H9 (cell line): ENCODE data around the gene PHF10. TPM values are rescaled to one million over a fixed set of nuclear protein-coding genes. Genes with fewer than 3 reads are reported as not detected.

Source experiments
- DNase-seq: peaks from one replicate; pipeline ENCODE4 v3.0.0-alpha.2; 2017
- H2AFZ ChIP-seq: one replicate; pipeline ENCODE4 v1.6.1; 2013; ENCODE audit warnings: mild to moderate bottlenecking, low read length, control low read depth, moderate library complexity
- H2AK5ac ChIP-seq: 2 replicates; pipeline ENCODE4 v1.6.1; 2013; ENCODE audit warnings: low read length, control low read depth, mixed read lengths; ENCODE audit not compliant: insufficient read length
- H2BK120ac ChIP-seq: one replicate; pipeline ENCODE4 v1.6.1; 2013; ENCODE audit warnings: low read depth, mild to moderate bottlenecking, low read length, control low read depth, inconsistent platforms; ENCODE audit not compliant: poor library complexity, severe bottlenecking
- H2BK12ac ChIP-seq: 2 replicates; pipeline ENCODE4 v1.6.1; 2013; ENCODE audit warnings: low read length, control low read depth, mixed read lengths, low read depth; ENCODE audit not compliant: insufficient read length
- H2BK15ac ChIP-seq: 2 replicates; pipeline ENCODE4 v1.6.1; 2013; ENCODE audit warnings: low read depth, low read length, control low read depth
- H2BK20ac ChIP-seq: one replicate; pipeline ENCODE4 v1.6.1; 2013; ENCODE audit warnings: low read depth, mild to moderate bottlenecking, low read length, control low read depth, inconsistent platforms; ENCODE audit not compliant: poor library complexity, severe bottlenecking
- H2BK5ac ChIP-seq: 2 replicates; pipeline ENCODE4 v1.6.1; 2013; ENCODE audit warnings: low read length, control low read depth, mixed read lengths; ENCODE audit not compliant: insufficient read length
- H3K14ac ChIP-seq: 2 replicates; pipeline ENCODE4 v1.6.1; 2013; ENCODE audit warnings: low read length, control low read depth; ENCODE audit not compliant: insufficient read depth
- H3K18ac ChIP-seq: 2 replicates; pipeline ENCODE4 v1.6.1; 2013; ENCODE audit warnings: low read depth, mild to moderate bottlenecking, mixed read lengths, low read length, control low read depth; ENCODE audit not compliant: insufficient read length
- H3K23ac ChIP-seq: 2 replicates; pipeline ENCODE4 v1.6.1; 2013; ENCODE audit warnings: low read length, control low read depth, mixed read lengths, low read depth; ENCODE audit not compliant: insufficient read length
- H3K23me2 ChIP-seq: 2 replicates; pipeline ENCODE4 v1.6.1; 2013; ENCODE audit warnings: low read depth, mild to moderate bottlenecking, mixed read lengths, low read length, control low read depth; ENCODE audit not compliant: insufficient read length, poor library complexity, severe bottlenecking
- H3K27ac ChIP-seq: 2 replicates; pipeline ENCODE4 v1.5.1; 2013; ENCODE audit warnings: low read length, control low read depth, mixed read lengths, low read depth; ENCODE audit not compliant: insufficient read length
- H3K27me3 ChIP-seq: 2 replicates; pipeline ENCODE4 v1.6.1; 2013; ENCODE audit warnings: low read length, control low read depth, inconsistent platforms; ENCODE audit not compliant: insufficient read depth
- H3K4ac ChIP-seq: 2 replicates; pipeline ENCODE4 v1.6.1; 2013; ENCODE audit warnings: low read depth, mild to moderate bottlenecking, control low read depth, inconsistent platforms, low read length, moderate library complexity
- H3K4me1 ChIP-seq: 2 replicates; pipeline ENCODE4 v1.6.1; 2013; ENCODE audit warnings: low read length, control low read depth, inconsistent platforms; ENCODE audit not compliant: insufficient read depth
- H3K4me2 ChIP-seq: 2 replicates; pipeline ENCODE4 v1.6.1; 2013; ENCODE audit warnings: low read length, control low read depth, mixed read lengths; ENCODE audit not compliant: insufficient read length, insufficient read depth
- H3K56ac ChIP-seq: 2 replicates; pipeline ENCODE4 v1.6.1; 2013; ENCODE audit warnings: low read depth, mild to moderate bottlenecking, mixed read lengths, low read length, control low read depth; ENCODE audit not compliant: insufficient read length
- H3K79me1 ChIP-seq: 2 replicates; pipeline ENCODE4 v1.6.1; 2013; ENCODE audit warnings: low read depth, mild to moderate bottlenecking, moderate library complexity, low read length, control low read depth, inconsistent platforms; ENCODE audit not compliant: insufficient read depth, poor library complexity, severe bottlenecking
- H3K79me2 ChIP-seq: 2 replicates; pipeline ENCODE4 v1.6.1; 2013; ENCODE audit warnings: low read length, control low read depth, inconsistent platforms; ENCODE audit not compliant: insufficient read depth
- H3K9ac ChIP-seq: 2 replicates; pipeline ENCODE4 v1.6.1; 2013; ENCODE audit warnings: low read length, control low read depth, mixed read lengths; ENCODE audit not compliant: insufficient read length; ENCODE audit errors: extremely low read depth
- H3K9me3 ChIP-seq: one replicate; pipeline ENCODE4 v1.6.1; 2013; ENCODE audit warnings: low read depth, low read length, inconsistent platforms; ENCODE audit not compliant: control insufficient read depth
- H3T11ph ChIP-seq: one replicate; pipeline ENCODE4 v1.6.1; 2013; ENCODE audit warnings: mild to moderate bottlenecking, low read length, control low read depth, inconsistent platforms
- H4K20me1 ChIP-seq: one replicate; pipeline ENCODE4 v1.6.1; 2013; ENCODE audit not compliant: control insufficient read depth, insufficient read length, insufficient read depth
- H4K5ac ChIP-seq: 2 replicates; pipeline ENCODE4 v1.6.1; 2013; ENCODE audit warnings: low read depth, mild to moderate bottlenecking, mixed read lengths, low read length, control low read depth; ENCODE audit not compliant: insufficient read length
- H4K8ac ChIP-seq: replicated peaks from 2 replicates; pipeline ENCODE4 v1.6.1; 2013; ENCODE audit warnings: low read length, control low read depth, mixed read lengths, low read depth; ENCODE audit not compliant: insufficient read length
- H4K91ac ChIP-seq: 2 replicates; pipeline ENCODE4 v1.6.1; 2013; ENCODE audit warnings: low read depth, mild to moderate bottlenecking, moderate library complexity, mixed read lengths, low read length, control low read depth; ENCODE audit not compliant: insufficient read length
- H3K27ac Mint-ChIP-seq, 3 experiments: 2 replicates in 2 of 3; 3 replicates in 1 of 3; pipeline ENCODE4 v1.8.0; 2020 to 2021; ENCODE audit warnings: mixed read lengths in 3 of 3, mild to moderate bottlenecking in 1 of 3, moderate library complexity in 1 of 3
- H3K27me3 Mint-ChIP-seq: 2 replicates; pipeline ENCODE4 v1.8.0; 2021; ENCODE audit warnings: low read depth, mild to moderate bottlenecking, moderate library complexity, mixed read lengths
- H3K36me3 Mint-ChIP-seq, 3 experiments: 2 replicates in 2 of 3; 3 replicates in 1 of 3; pipeline ENCODE4 v1.8.0; 2020 to 2021; ENCODE audit warnings: low read depth in 3 of 3, mixed read lengths in 3 of 3; ENCODE audit not compliant: insufficient read depth in 1 of 3
- H3K4me1 Mint-ChIP-seq, 2 experiments: 2 replicates each; pipeline ENCODE4 v1.8.0; 2020; ENCODE audit warnings: mixed read lengths in 2 of 2
- H3K4me3 Mint-ChIP-seq, 2 experiments: 2 replicates in 1 of 2; 3 replicates in 1 of 2; pipeline ENCODE4 v1.8.0; 2020 to 2021; ENCODE audit warnings: mild to moderate bottlenecking in 2 of 2, mixed read lengths in 2 of 2, moderate library complexity in 1 of 2
- H3K9me3 Mint-ChIP-seq, 2 experiments: 2 replicates in 1 of 2; 3 replicates in 1 of 2; pipeline ENCODE4 v1.8.0; 2020; ENCODE audit warnings: mild to moderate bottlenecking in 2 of 2, mixed read lengths in 2 of 2, moderate library complexity in 1 of 2
- WGBS: extraction: QIAGEN DNeasy Blood & Tissue Kit; methylation state at CpG from one replicate; pipeline ENCODE4 v1.1.7; 2013; ENCODE audit warnings: missing lambda C conversion rate, low lambda C conversion rate, mixed read lengths; ENCODE audit not compliant: insufficient read length; ENCODE audit errors: extremely low coverage; 5-methylcytosine and 5-hydroxymethylcytosine counted together
- total RNA-seq: library from RNA; stranded (reverse); gene quantifications from 2 replicates; pipeline ENCODE4 v1.2.1, GENCODE V29; 2021
- TF ChIP-seq, protein P1 (sequence below): fragments of 200-600 bp; sonication (generic); conservative IDR thresholded peaks from 3 replicates; pipeline ENCODE4 v1.8.0; 2021; ENCODE audit warnings: antibody characterized with exemption, mild to moderate bottlenecking

PHF10 gene
- total RNA-seq, 1 experiment from 2014 or later: 59.0 TPM

GRCh38 chr6:169691260-169691659, 33.0 kb downstream of the PHF10 start:
- no peak overlapping the region for H3K18ac ChIP-seq
- H4K5ac ChIP-seq: no peak overlapping the region
- Mint-ChIP-seq H3K9me3 (peaks cover 7 to 9% of the 10 kb centered on the region in 2 experiments), H3K27me3 (no peaks in the 10 kb centered on the region), H3K36me3 (peaks cover 50 to 62% (median 58%) of the 10 kb centered on the region in 3 experiments), H3K27ac (no peak overlapping the region), H3K4me3 (no peak overlapping the region), H3K4me1 (peaks cover 10 to 24% of the 10 kb centered on the region in 2 experiments)
- H2BK15ac ChIP-seq: no peak overlapping the region
- H2BK12ac ChIP-seq: no peak overlapping the region
- no peaks in the 10 kb centered on the region for H3K23me2 ChIP-seq
- H3K4me2 ChIP-seq: no peak overlapping the region
- H3K56ac ChIP-seq: no peak overlapping the region
- no peak overlapping the region for H3K14ac ChIP-seq
- no peaks in the 10 kb centered on the region for H4K20me1 ChIP-seq
- H3T11ph ChIP-seq: no peak overlapping the region
- H2BK120ac ChIP-seq: no peak overlapping the region
- no CpG with 5 or more reads among the region's 2 CpGs for WGBS
- H3K79me1 ChIP-seq: peaks cover 9% of the 10 kb centered on the region
- H4K91ac ChIP-seq: no peak overlapping the region
- no peak overlapping the region for H3K27ac ChIP-seq
- TF ChIP-seq, protein P1, sequence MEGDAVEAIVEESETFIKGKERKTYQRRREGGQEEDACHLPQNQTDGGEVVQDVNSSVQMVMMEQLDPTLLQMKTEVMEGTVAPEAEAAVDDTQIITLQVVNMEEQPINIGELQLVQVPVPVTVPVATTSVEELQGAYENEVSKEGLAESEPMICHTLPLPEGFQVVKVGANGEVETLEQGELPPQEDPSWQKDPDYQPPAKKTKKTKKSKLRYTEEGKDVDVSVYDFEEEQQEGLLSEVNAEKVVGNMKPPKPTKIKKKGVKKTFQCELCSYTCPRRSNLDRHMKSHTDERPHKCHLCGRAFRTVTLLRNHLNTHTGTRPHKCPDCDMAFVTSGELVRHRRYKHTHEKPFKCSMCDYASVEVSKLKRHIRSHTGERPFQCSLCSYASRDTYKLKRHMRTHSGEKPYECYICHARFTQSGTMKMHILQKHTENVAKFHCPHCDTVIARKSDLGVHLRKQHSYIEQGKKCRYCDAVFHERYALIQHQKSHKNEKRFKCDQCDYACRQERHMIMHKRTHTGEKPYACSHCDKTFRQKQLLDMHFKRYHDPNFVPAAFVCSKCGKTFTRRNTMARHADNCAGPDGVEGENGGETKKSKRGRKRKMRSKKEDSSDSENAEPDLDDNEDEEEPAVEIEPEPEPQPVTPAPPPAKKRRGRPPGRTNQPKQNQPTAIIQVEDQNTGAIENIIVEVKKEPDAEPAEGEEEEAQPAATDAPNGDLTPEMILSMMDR: no peak
- no peak overlapping the region for H4K8ac ChIP-seq
- H2BK5ac ChIP-seq: no peak overlapping the region
- H3K4ac ChIP-seq: no peak overlapping the region
- H3K27me3 ChIP-seq: no peaks in the 10 kb centered on the region
- no peak overlapping the region for H2BK20ac ChIP-seq
- H3K9ac ChIP-seq: no peak overlapping the region
- H3K9me3 ChIP-seq: no peaks in the 10 kb centered on the region
- no peak for DNase-seq
- no peak overlapping the region for H2AK5ac ChIP-seq
- H2AFZ ChIP-seq: no peak overlapping the region
- H3K23ac ChIP-seq: no peak overlapping the region
- H3K4me1 ChIP-seq: no peaks in the 10 kb centered on the region
- H3K79me2 ChIP-seq: peaks cover 12% of the 10 kb centered on the region; the same call in 1 of the 2 replicates
